Activated CD4-positive, alpha-beta T cell treated with anti-CD3 and anti-CD28 coated beads, Interleukin-2, Interleukin-4, amounts not matched to agents 100 ng/mL and 50 ng/mL, durations not matched to agents 16 hours and 8 hours (primary cell): ENCODE results near the gene CATSPERZ.

ENCODE experiments used
- DNase-seq: peaks from one replicate; pipeline ENCODE4 v3.0.0-alpha.2; 2020; ENCODE audit warnings: low spot score

Gene CATSPERZ

GRCh38 chr11:64264371-64264852, 35.7 kb upstream of the CATSPERZ start:
- no peak for DNase-seq

- no peak for DNase-seq
These were observed 34.7 kb upstream of the CATSPERZ start for GRCh38 chr11:64265176-64266160.

GRCh38 chr11:64266339-64266738, 33.8 kb upstream of the CATSPERZ start:
- DNase-seq: no peak

- DNase-seq: no peak
These were observed 32.8 kb upstream of the CATSPERZ start for GRCh38 chr11:64267207-64267945.

GRCh38 chr11:64268025-64268892, 31.9 kb upstream of the CATSPERZ start:
- DNase-seq: no peak

GRCh38 chr11:64268893-64269539, 31.1 kb upstream of the CATSPERZ start:
- peak; percentile 64 for DNase-seq

- DNase-seq: peak; percentile 99
These were observed 30.5 kb upstream of the CATSPERZ start for GRCh38 chr11:64269540-64270220.

GRCh38 chr11:64275031-64275800, 24.9 kb upstream of the CATSPERZ start:
- no peak for DNase-seq

GRCh38 chr11:64275841-64276240, 24.3 kb upstream of the CATSPERZ start:
- DNase-seq: no peak

GRCh38 chr11:64276653-64277431, 23.3 kb upstream of the CATSPERZ start:
- DNase-seq: no peak

- no peak for DNase-seq
These were observed 21.5 kb upstream of the CATSPERZ start for GRCh38 chr11:64278576-64279190.

- no peak for DNase-seq
These were observed 18.0 kb upstream of the CATSPERZ start for GRCh38 chr11:64281957-64282770.

- DNase-seq: no peak
These were observed 17.1 kb upstream of the CATSPERZ start for GRCh38 chr11:64283092-64283491.

- peak; percentile 97 for DNase-seq
These were observed 15.9 kb upstream of the CATSPERZ start, which contains the start of gene BAD for GRCh38 chr11:64284048-64284961. TSS of gene BAD (minus strand) at chr11:64284665. CDS start at chr11:64284368, 297 bp downstream.

GRCh38 chr11:64284962-64285884, 14.9 kb upstream of the CATSPERZ start, which contains the start of gene GPR137:
TSS of gene GPR137 (plus strand) at chr11:64285848. CDS start at chr11:64286525, 677 bp downstream.
- DNase-seq: peak; percentile 86
